Central memory CD4-positive, alpha-beta T cell (primary cell): ENCODE measurements around the gene PDE7B.

Source experiments
- DNase-seq: peaks from one replicate; pipeline ENCODE4 v3.0.0; 2022

The PDE7B gene

GRCh38 chr6:135992739-135993138, 141.2 kb downstream of the PDE7B start:
- DNase-seq, result no peak

- no peak for DNase-seq
Observed at GRCh38 chr6:135993361-135993760, 141.9 kb downstream of the PDE7B start.

GRCh38 chr6:135994857-135995544, 143.5 kb downstream of the PDE7B start:
- no peak for DNase-seq

- no peak for DNase-seq
Observed at GRCh38 chr6:135995545-135995898, 144.0 kb downstream of the PDE7B start.

- DNase-seq, result no peak
Observed at GRCh38 chr6:135996668-135997067, 145.2 kb downstream of the PDE7B start.

GRCh38 chr6:135999393-135999792, 147.9 kb downstream of the PDE7B start:
- DNase-seq, result no peak

- no peak for DNase-seq
Observed at GRCh38 chr6:136007345-136007744, 155.8 kb downstream of the PDE7B start.

GRCh38 chr6:136011475-136011874, 160.0 kb downstream of the PDE7B start:
- no peak for DNase-seq

GRCh38 chr6:136012198-136012887, 160.8 kb downstream of the PDE7B start:
- DNase-seq, result no peak

- no peak for DNase-seq
Observed at GRCh38 chr6:136012943-136013342, 161.4 kb downstream of the PDE7B start.

- no peak for DNase-seq
Observed at GRCh38 chr6:136014454-136015437, 163.2 kb downstream of the PDE7B start.

GRCh38 chr6:136015531-136015930, 164.0 kb downstream of the PDE7B start:
- no peak for DNase-seq

- DNase-seq, result no peak
Observed at GRCh38 chr6:136016228-136017225, 165.0 kb downstream of the PDE7B start.

GRCh38 chr6:136020691-136021090, 169.2 kb downstream of the PDE7B start:
- DNase-seq, result no peak

GRCh38 chr6:136022224-136022874, 170.8 kb downstream of the PDE7B start:
- DNase-seq, result no peak

- DNase-seq, result no peak
Observed at GRCh38 chr6:136024711-136025110, 173.2 kb downstream of the PDE7B start.

- no peak for DNase-seq
Observed at GRCh38 chr6:136025736-136026135, 174.2 kb downstream of the PDE7B start.

- DNase-seq, result no peak
Observed at GRCh38 chr6:136030131-136030530, 178.6 kb downstream of the PDE7B start.

GRCh38 chr6:136031982-136032381, 180.5 kb downstream of the PDE7B start:
- no peak for DNase-seq

GRCh38 chr6:136033416-136033815, 181.9 kb downstream of the PDE7B start:
- no peak for DNase-seq

- no peak for DNase-seq
Observed at GRCh38 chr6:136034422-136034821, 182.9 kb downstream of the PDE7B start.
